HEK293 (cell line): ENCODE measurements around the gene DIP2C.

Experiments used
- CTCF ChIA-PET: fragments of 350-600 bp; formaldehyde crosslinking; extraction: SDS; loops from one replicate; lab custom pipeline; 2021; ENCODE audit warnings: antibody characterized with exemption; lab: Yijun Ruan, JAX
- POLR2A ChIA-PET: fragments of 300-600 bp; formaldehyde crosslinking; extraction: SDS; loops from one replicate; lab custom pipeline; 2020; ENCODE audit warnings: antibody characterized with exemption, inconsistent platforms; lab: Yijun Ruan, JAX
- H3K27ac ChIP-seq: fragments of 200-500 bp; sonication (Bioruptor generic); 2 replicates; pipeline ENCODE4 v1.5.1; 2014; ENCODE audit warnings: low read depth, low read length, control low read depth, inconsistent platforms; ENCODE audit errors: extremely low read depth
- H3K36me3 ChIP-seq, 2 experiments: fragments of 200-500 bp in 1 of 2; sonication (Bioruptor generic) in 1 of 2; 1 replicate in 1 of 2; 2 replicates in 1 of 2; pipeline ENCODE4 v1.5.1; 2014 to 2017; ENCODE audit warnings: inconsistent platforms in 2 of 2, low read length in 2 of 2; ENCODE audit not compliant: control insufficient read depth in 2 of 2, insufficient read depth in 1 of 2
- H3K4me1 ChIP-seq: fragments of 200-500 bp; sonication (Bioruptor generic); 2 replicates; pipeline ENCODE4 v1.5.1; 2014; ENCODE audit warnings: mild to moderate bottlenecking, low read length, inconsistent platforms; ENCODE audit not compliant: control insufficient read depth, insufficient read depth
- H3K4me3 ChIP-seq: 2 replicates; pipeline ENCODE4 v1.5.1; 2011; ENCODE audit warnings: low read depth, mild to moderate bottlenecking, control low read depth, low read length, moderate library complexity
- H3K9me3 ChIP-seq: fragments of 200-500 bp; sonication (Bioruptor generic); 2 replicates; pipeline ENCODE4 v1.5.1; 2014; ENCODE audit warnings: low read depth, low read length, inconsistent platforms; ENCODE audit not compliant: control insufficient read depth, insufficient read depth
- GLIS1 ChIP-seq: fragments of 450-650 bp; formaldehyde crosslinking; IDR thresholded peaks from 2 replicates; pipeline ENCODE4 v1.5.1; 2016; ENCODE audit warnings: missing biosample characterization, missing genetic modification characterization
- GLIS2 ChIP-seq: fragments of 450-650 bp; formaldehyde crosslinking; IDR thresholded peaks from 2 replicates; pipeline ENCODE4 v1.5.1; 2016; ENCODE audit warnings: missing biosample characterization, missing genetic modification characterization
- KLF1 ChIP-seq: fragments of 450-650 bp; formaldehyde crosslinking; IDR thresholded peaks from 2 replicates; pipeline ENCODE4 v1.5.1; 2016; ENCODE audit warnings: missing biosample characterization, missing genetic modification characterization
- KLF10 ChIP-seq: fragments of 450-650 bp; IDR thresholded peaks from 2 replicates; pipeline ENCODE4 v1.5.1; 2018; ENCODE audit warnings: missing biosample characterization, mild to moderate bottlenecking, missing genetic modification characterization
- MZF1 ChIP-seq: fragments of 450-650 bp; formaldehyde crosslinking; IDR thresholded peaks from 2 replicates; pipeline ENCODE4 v1.5.1; 2017; ENCODE audit warnings: missing biosample characterization, missing genetic modification characterization, borderline replicate concordance
- PRDM1 ChIP-seq: fragments of 450-650 bp; formaldehyde crosslinking; IDR thresholded peaks from 2 replicates; pipeline ENCODE4; 2016; ENCODE audit warnings: missing biosample characterization, missing genetic modification characterization
- REPIN1 ChIP-seq: fragments of 450-650 bp; formaldehyde crosslinking; IDR thresholded peaks from 2 replicates; pipeline ENCODE4 v1.5.1; 2017; ENCODE audit warnings: missing biosample characterization, missing genetic modification characterization, low read depth
- SALL2 ChIP-seq: fragments of 450-650 bp; formaldehyde crosslinking; IDR thresholded peaks from 2 replicates; pipeline ENCODE4 v1.5.0; 2017; ENCODE audit warnings: missing biosample characterization, mild to moderate bottlenecking, missing genetic modification characterization, borderline replicate concordance
- ZBTB1 ChIP-seq: fragments of 450-650 bp; formaldehyde crosslinking; IDR thresholded peaks from 2 replicates; pipeline ENCODE4 v1.5.1; 2016; ENCODE audit warnings: missing biosample characterization, missing genetic modification characterization
- ZBTB11 ChIP-seq: fragments of 450-650 bp; formaldehyde crosslinking; conservative IDR thresholded peaks from 2 replicates; pipeline ENCODE4 v1.5.1; 2016; ENCODE audit warnings: low read depth, missing biosample characterization, missing genetic modification characterization
- ZBTB7A ChIP-seq: fragments of 450-650 bp; formaldehyde crosslinking; IDR thresholded peaks from 2 replicates; pipeline ENCODE4 v1.5.1; 2016; ENCODE audit warnings: low read depth, missing biosample characterization, missing genetic modification characterization
- ZEB2 ChIP-seq: fragments of 450-650 bp; formaldehyde crosslinking; IDR thresholded peaks from 2 replicates; pipeline ENCODE4 v1.5.1; 2016; ENCODE audit warnings: missing biosample characterization, missing genetic modification characterization
- ZFP69B ChIP-seq: fragments of 450-650 bp; formaldehyde crosslinking; IDR thresholded peaks from 2 replicates; pipeline ENCODE4 v1.5.1; 2016; ENCODE audit warnings: missing biosample characterization, missing genetic modification characterization
- ZNF10 ChIP-seq: fragments of 450-650 bp; formaldehyde crosslinking; IDR thresholded peaks from 2 replicates; pipeline ENCODE4 v1.5.1; 2017; ENCODE audit warnings: missing biosample characterization, missing genetic modification characterization
- ZNF114 ChIP-seq: fragments of 450-650 bp; formaldehyde crosslinking; IDR thresholded peaks from 2 replicates; pipeline ENCODE4 v1.5.0; 2017; ENCODE audit warnings: missing biosample characterization, missing genetic modification characterization
- ZNF157 ChIP-seq: fragments of 450-650 bp; formaldehyde crosslinking; IDR thresholded peaks from 2 replicates; pipeline ENCODE4 v1.5.1; 2016; ENCODE audit warnings: missing biosample characterization, missing genetic modification characterization
- ZNF174 ChIP-seq: fragments of 450-650 bp; formaldehyde crosslinking; IDR thresholded peaks from 2 replicates; pipeline ENCODE4 v1.5.0; 2017; ENCODE audit warnings: missing biosample characterization, mild to moderate bottlenecking, missing genetic modification characterization
- ZNF18 ChIP-seq: fragments of 450-650 bp; formaldehyde crosslinking; IDR thresholded peaks from 2 replicates; pipeline ENCODE4 v1.5.1; 2016; ENCODE audit warnings: missing biosample characterization, missing genetic modification characterization
- ZNF221 ChIP-seq: fragments of 450-650 bp; formaldehyde crosslinking; IDR thresholded peaks from 2 replicates; pipeline ENCODE4 v1.5.1; 2017; ENCODE audit warnings: missing biosample characterization, missing genetic modification characterization, borderline replicate concordance
- ZNF280D ChIP-seq: fragments of 450-650 bp; formaldehyde crosslinking; IDR thresholded peaks from 2 replicates; pipeline ENCODE4 v1.5.1; 2016; ENCODE audit warnings: missing biosample characterization, missing genetic modification characterization
- ZNF394 ChIP-seq: fragments of 450-650 bp; formaldehyde crosslinking; IDR thresholded peaks from 2 replicates; pipeline ENCODE4 v1.5.1; 2016; ENCODE audit warnings: missing biosample characterization, missing genetic modification characterization, mild to moderate bottlenecking, moderate library complexity, borderline replicate concordance
- ZNF48 ChIP-seq: fragments of 450-650 bp; formaldehyde crosslinking; IDR thresholded peaks from 2 replicates; pipeline ENCODE4 v1.5.1; 2016; ENCODE audit warnings: missing biosample characterization, missing genetic modification characterization
- ZNF514 ChIP-seq: fragments of 450-650 bp; formaldehyde crosslinking; IDR thresholded peaks from 2 replicates; pipeline ENCODE4 v1.5.1; 2016; ENCODE audit warnings: missing biosample characterization, missing genetic modification characterization
- ZNF530 ChIP-seq: fragments of 450-650 bp; formaldehyde crosslinking; IDR thresholded peaks from 2 replicates; pipeline ENCODE4 v1.5.1; 2016; ENCODE audit warnings: low read depth, missing biosample characterization, missing genetic modification characterization
- ZNF596 ChIP-seq: fragments of 450-650 bp; IDR thresholded peaks from 2 replicates; pipeline ENCODE4 v1.5.0; 2018; ENCODE audit warnings: missing biosample characterization, mild to moderate bottlenecking, missing genetic modification characterization, moderate library complexity
- ZNF621 ChIP-seq: fragments of 450-650 bp; formaldehyde crosslinking; IDR thresholded peaks from 2 replicates; pipeline ENCODE4 v1.5.1; 2017; ENCODE audit warnings: missing biosample characterization, missing genetic modification characterization
- ZNF692 ChIP-seq: fragments of 450-650 bp; formaldehyde crosslinking; IDR thresholded peaks from 2 replicates; pipeline ENCODE4 v1.5.1; 2016; ENCODE audit warnings: missing biosample characterization, missing genetic modification characterization
- ZNF785 ChIP-seq: fragments of 450-650 bp; formaldehyde crosslinking; IDR thresholded peaks from 2 replicates; pipeline ENCODE4 v1.5.1; 2016; ENCODE audit warnings: missing biosample characterization, missing genetic modification characterization
- ZSCAN23 ChIP-seq: fragments of 450-650 bp; formaldehyde crosslinking; IDR thresholded peaks from 2 replicates; pipeline ENCODE4 v1.5.1; 2016; ENCODE audit warnings: missing biosample characterization, missing genetic modification characterization

The DIP2C gene

GRCh38 chr10:689121-689451 is 382 bp downstream of the DIP2C start:
- peaks cover 12% of the 10 kb centered on the region for H3K4me1 ChIP-seq
- H3K9me3 ChIP-seq: no peaks in the 10 kb centered on the region
- POLR2A ChIA-PET: no interaction called here
- H3K27ac ChIP-seq: peak overlapping the region; percentile 82; the same call in 1 of the 2 replicates
- H3K4me3 ChIP-seq: peak overlapping the region; percentile 62
- peaks cover 0 to 9% of the 10 kb centered on the region in 2 experiments; a peak in 1 of 3 replicates for H3K36me3 ChIP-seq
- CTCF ChIA-PET: no interaction called here
- TF ChIP-seq REPIN1 (tag by site-specific recombination) (no peak), ZNF596 (tag by site-specific recombination) (no peak), ZNF530 (no peak), ZNF48 (tag by site-specific recombination) (no peak), ZNF394 (tag by site-specific recombination) (no peak), GLIS2 (tag by site-specific recombination) (peak; percentile 67; the same call in 1 of the 2 replicates), ZFP69B (tag by site-specific recombination) (0 out of 2 replicates have a peak, but pooled peaks have one; percentile 4), ZNF692 (tag by site-specific recombination) (0 out of 2 replicates have a peak, but pooled peaks have one; percentile 5), GLIS1 (tag by site-specific recombination) (no peak), ZSCAN23 (tag by site-specific recombination) (no peak), ZEB2 (tag by site-specific recombination) (no peak), ZNF10 (tag by site-specific recombination) (no peak), ZNF514 (tag by site-specific recombination) (no peak), ZNF157 (no peak), ZNF280D (tag by site-specific recombination) (no peak), ZNF785 (tag by site-specific recombination) (no peak), ZBTB11 (no peak), KLF1 (tag by site-specific recombination) (no peak), ZNF221 (tag by site-specific recombination) (no peak), ZNF18 (tag by site-specific recombination) (no peak), KLF10 (tag by site-specific recombination) (no peak), PRDM1 (tag by site-specific recombination) (no peak), ZBTB7A (tag by site-specific recombination) (no peak), SALL2 (tag by site-specific recombination) (no peak), ZNF621 (tag by site-specific recombination) (no peak), ZNF174 (tag by site-specific recombination) (no peak), MZF1 (0 out of 2 replicates have a peak, but pooled peaks have one; percentile 12), ZNF114 (tag by site-specific recombination) (no peak), ZBTB1 (no peak)
